Measurements from ENCODE around the gene SIRPD.

GRCh38 chr20:1499528-1500420 lies 57.7 kb downstream of the SIRPD start:
- TF ChIP-seq CTCF (IDR thresholded peaks at IDR 0.05) = no peak
- TF ChIP-seq POLR2A (IDR thresholded peaks at IDR 0.05) = no peak
- TF ChIP-seq POLR2AphosphoS5 (IDR thresholded peaks at IDR 0.05) = no peak
